Smooth muscle cell (in vitro differentiated cells): Measurements from ENCODE around the gene DDX31. TPM values are rescaled to one million over a fixed set of nuclear protein-coding genes. Genes with fewer than 3 reads are reported as not detected.

Experiments
- DNase-seq: peaks from one replicate; lab custom pipeline; 2025; ENCODE audit not compliant: unreplicated experiment; lab: John Stamatoyannopoulos, UW
- H2AFZ ChIP-seq: fragments of 200-600 bp; sonication (generic); 2 replicates; pipeline ENCODE4 v1.6.0; 2016; ENCODE audit warnings: antibody characterized with exemption, low read depth, mild to moderate bottlenecking
- H3F3A ChIP-seq: fragments of 200-600 bp; sonication (generic); 2 replicates; pipeline ENCODE4 v1.6.0; 2017; ENCODE audit warnings: antibody characterized with exemption, low read depth
- H3K27ac ChIP-seq: fragments of 200-600 bp; sonication (generic); 2 replicates; pipeline ENCODE4 v1.5.1; 2016; ENCODE audit warnings: low read depth, mild to moderate bottlenecking
- H3K27me3 ChIP-seq: fragments of 200-600 bp; sonication (generic); 2 replicates; pipeline ENCODE4 v1.6.1; 2016; ENCODE audit warnings: low read depth, mild to moderate bottlenecking
- H3K36me3 ChIP-seq: fragments of 200-600 bp; sonication (generic); 2 replicates; pipeline ENCODE4 v1.5.1; 2016; ENCODE audit warnings: low read depth
- H3K4me1 ChIP-seq: fragments of 200-600 bp; sonication (generic); 2 replicates; pipeline ENCODE4 v1.5.1; 2016; ENCODE audit warnings: low read depth
- H3K4me2 ChIP-seq: fragments of 200-600 bp; sonication (generic); 2 replicates; pipeline ENCODE4 v1.6.0; 2016; ENCODE audit warnings: mild to moderate bottlenecking
- H3K4me3 ChIP-seq: fragments of 200-600 bp; sonication (generic); 2 replicates; pipeline ENCODE4 v1.5.1; 2016; ENCODE audit warnings: mild to moderate bottlenecking
- H3K79me2 ChIP-seq: fragments of 200-600 bp; sonication (generic); 2 replicates; pipeline ENCODE4 v1.6.0; 2016; ENCODE audit warnings: low read depth, mild to moderate bottlenecking
- H3K9ac ChIP-seq: fragments of 200-600 bp; sonication (generic); 2 replicates; pipeline ENCODE4 v1.6.0; 2016; ENCODE audit warnings: low read depth
- H3K9me3 ChIP-seq: fragments of 200-600 bp; sonication (generic); replicated peaks from 2 replicates; pipeline ENCODE4 v1.5.1; 2016; ENCODE audit warnings: low read depth
- H4K20me1 ChIP-seq: fragments of 200-600 bp; sonication (generic); 2 replicates; pipeline ENCODE4 v1.6.0; 2016; ENCODE audit warnings: low read depth
- WGBS: methylation state at CpG from one replicate; pipeline ENCODE4 v1.1.7; 2016; ENCODE audit warnings: low lambda C conversion rate; 5-methylcytosine and 5-hydroxymethylcytosine counted together
- polyA plus RNA-seq: library from polyadenylated mRNA; unstranded; fragments of >200 nt; fragmentation: Nextera tagmentation; extraction: Ambion mirVana; gene quantifications from 2 replicates; pipeline ENCODE4 v1.2.1, GENCODE V29; 2016
- total RNA-seq: library from RNA; depleted of rRNA; stranded (reverse); fragments of >200 nt; gene quantifications from 2 replicates; pipeline ENCODE4 v1.2.3, GENCODE V29; 2014
- TF ChIP-seq, protein P1 (sequence below): fragments of 200-600 bp; sonication (generic); IDR thresholded peaks from 2 replicates; pipeline ENCODE4 v1.5.1; 2017; ENCODE audit warnings: borderline replicate concordance, mild to moderate bottlenecking, antibody characterized with exemption; ENCODE audit not compliant: insufficient read depth, poor library complexity, severe bottlenecking

DDX31 gene
- total and polyA plus RNA-seq, 2 experiments from 2014 or later, result 5.9 to 11.9 TPM

DNA sequence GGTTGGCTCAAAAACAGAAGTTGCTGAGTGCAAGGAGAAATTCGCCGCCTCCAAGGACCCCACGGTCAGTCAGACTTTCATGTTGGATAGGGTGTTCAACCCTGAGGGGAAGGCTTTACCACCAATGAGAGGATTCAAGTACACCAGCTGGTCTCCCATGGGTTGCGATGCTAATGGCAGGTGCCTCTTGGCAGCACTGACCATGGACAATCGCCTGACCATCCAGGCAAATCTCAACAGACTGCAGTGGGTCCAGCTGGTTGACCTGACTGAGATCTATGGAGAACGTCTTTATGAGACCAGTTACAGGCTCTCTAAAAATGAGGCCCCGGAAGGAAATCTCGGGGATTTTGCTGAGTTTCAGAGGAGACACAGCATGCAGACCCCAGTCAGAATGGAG is 8.2 kb upstream of the DDX31 start:
- Histone ChIP-seq H3K4me1 (no peaks in the 10 kb centered on the region), H4K20me1 (peaks cover 97% of the 10 kb centered on the region), H3K27ac (no peak overlapping the region), H2AFZ (no peak overlapping the region), H3K4me2 (no peak overlapping the region), H3K4me3 (no peak overlapping the region), H3K9me3 (no peaks in the 10 kb centered on the region), H3K9ac (no peak overlapping the region), H3K36me3 (peaks cover 7% of the 10 kb centered on the region), H3K79me2 (peaks cover 96% of the 10 kb centered on the region), H3K27me3 (no peaks in the 10 kb centered on the region), H3F3A (no peaks in the 10 kb centered on the region)
- TF ChIP-seq, protein P1, sequence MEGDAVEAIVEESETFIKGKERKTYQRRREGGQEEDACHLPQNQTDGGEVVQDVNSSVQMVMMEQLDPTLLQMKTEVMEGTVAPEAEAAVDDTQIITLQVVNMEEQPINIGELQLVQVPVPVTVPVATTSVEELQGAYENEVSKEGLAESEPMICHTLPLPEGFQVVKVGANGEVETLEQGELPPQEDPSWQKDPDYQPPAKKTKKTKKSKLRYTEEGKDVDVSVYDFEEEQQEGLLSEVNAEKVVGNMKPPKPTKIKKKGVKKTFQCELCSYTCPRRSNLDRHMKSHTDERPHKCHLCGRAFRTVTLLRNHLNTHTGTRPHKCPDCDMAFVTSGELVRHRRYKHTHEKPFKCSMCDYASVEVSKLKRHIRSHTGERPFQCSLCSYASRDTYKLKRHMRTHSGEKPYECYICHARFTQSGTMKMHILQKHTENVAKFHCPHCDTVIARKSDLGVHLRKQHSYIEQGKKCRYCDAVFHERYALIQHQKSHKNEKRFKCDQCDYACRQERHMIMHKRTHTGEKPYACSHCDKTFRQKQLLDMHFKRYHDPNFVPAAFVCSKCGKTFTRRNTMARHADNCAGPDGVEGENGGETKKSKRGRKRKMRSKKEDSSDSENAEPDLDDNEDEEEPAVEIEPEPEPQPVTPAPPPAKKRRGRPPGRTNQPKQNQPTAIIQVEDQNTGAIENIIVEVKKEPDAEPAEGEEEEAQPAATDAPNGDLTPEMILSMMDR, result no peak
- no peak for DNase-seq
- WGBS, result 97% methylated on average over 8 of the region's 8 CpGs

DNA sequence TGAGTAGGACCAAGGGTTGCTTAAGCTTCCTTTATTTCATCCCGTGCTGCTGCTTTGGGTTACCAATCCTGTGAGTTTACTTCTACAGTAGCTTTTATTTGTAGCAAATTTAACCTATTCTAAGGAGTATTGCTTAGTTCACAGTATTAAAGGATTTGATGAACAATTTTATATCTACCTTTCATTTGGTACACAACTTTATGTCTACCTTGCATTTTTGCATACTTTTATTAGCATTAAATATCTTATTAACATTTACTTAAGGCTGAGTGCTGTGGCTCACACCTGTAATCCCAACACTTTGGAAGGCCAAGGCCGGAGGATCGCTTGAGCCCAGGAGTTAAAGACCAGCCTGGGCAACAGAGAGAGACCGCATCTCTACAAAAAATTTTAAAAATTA is 4.7 kb upstream of the DDX31 start:
- no peaks in the 10 kb centered on the region for H3K27me3 ChIP-seq
- H3K4me2 ChIP-seq, result no peak overlapping the region
- no peaks in the 10 kb centered on the region for H3F3A ChIP-seq
- TF ChIP-seq, protein P1, result no peak
- peaks cover 7% of the 10 kb centered on the region for H3K36me3 ChIP-seq
- no peak overlapping the region for H2AFZ ChIP-seq
- H3K4me3 ChIP-seq, result no peak overlapping the region
- H3K9ac ChIP-seq, result no peak overlapping the region
- WGBS, result 93% methylated on average over 4 of the region's 4 CpGs
- no peaks in the 10 kb centered on the region for H3K9me3 ChIP-seq
- H3K79me2 ChIP-seq, result peaks cover 88% of the 10 kb centered on the region
- no peak overlapping the region for H3K27ac ChIP-seq
- peaks cover 13% of the 10 kb centered on the region for H3K4me1 ChIP-seq
- DNase-seq, result no peak
- H4K20me1 ChIP-seq, result peaks cover 85% of the 10 kb centered on the region

DNA sequence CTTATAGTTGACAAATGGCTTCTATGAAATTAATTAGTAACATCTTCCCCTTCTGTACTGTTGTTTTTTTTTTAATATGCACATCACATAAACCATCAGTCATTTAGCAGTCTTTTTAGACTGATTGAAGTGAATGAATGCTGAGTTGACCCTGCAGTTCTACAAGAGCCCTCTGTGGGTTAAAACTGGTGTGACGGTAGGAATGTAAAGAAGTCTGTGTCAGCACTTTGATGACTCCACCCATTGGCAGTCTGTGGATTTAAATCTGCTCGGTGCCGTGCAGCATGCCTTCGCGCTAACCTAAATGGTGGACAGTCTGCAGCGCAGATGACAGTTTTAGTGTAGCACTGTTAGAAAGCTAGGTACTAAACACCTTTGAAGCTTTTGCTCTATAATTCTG is 3.6 kb upstream of the DDX31 start:
- Histone ChIP-seq H3K27me3 (no peaks in the 10 kb centered on the region), H4K20me1 (peaks cover 75% of the 10 kb centered on the region), H3K4me1 (peaks cover 16% of the 10 kb centered on the region), H3K9me3 (no peaks in the 10 kb centered on the region), H3K27ac (no peak overlapping the region), H2AFZ (no peak overlapping the region), H3K79me2 (peaks cover 86% of the 10 kb centered on the region), H3F3A (no peaks in the 10 kb centered on the region), H3K4me3 (no peak overlapping the region), H3K9ac (no peak overlapping the region), H3K36me3 (no peaks in the 10 kb centered on the region), H3K4me2 (peak overlapping the region; percentile 38)
- no peak for DNase-seq
- TF ChIP-seq, protein P1, result no peak
- 42% methylated on average over 6 of the region's 6 CpGs for WGBS

DNA sequence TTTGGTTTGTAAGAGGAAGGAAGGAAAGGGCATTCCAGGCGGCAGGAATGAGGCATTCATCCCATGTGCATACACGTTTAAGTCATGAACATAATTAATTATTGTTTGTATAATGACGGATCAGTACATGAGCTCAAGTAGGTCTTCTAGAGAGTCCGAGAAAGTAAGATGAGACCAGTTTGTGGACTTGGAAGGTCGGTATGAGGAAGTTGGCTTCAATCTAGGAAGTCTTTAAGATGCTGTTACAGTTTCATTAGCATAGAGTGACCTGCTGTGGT is 2.6 kb upstream of the DDX31 start:
- Histone ChIP-seq H3K9ac (no peak overlapping the region), H3K79me2 (peaks cover 87% of the 10 kb centered on the region), H2AFZ (no peak overlapping the region), H3K4me3 (peak overlapping the region; percentile 96), H3F3A (no peaks in the 10 kb centered on the region), H3K27ac (peak overlapping the region; percentile 98), H3K4me1 (peaks cover 16% of the 10 kb centered on the region), H3K27me3 (no peaks in the 10 kb centered on the region), H4K20me1 (peaks cover 65% of the 10 kb centered on the region), H3K9me3 (no peaks in the 10 kb centered on the region), H3K4me2 (peak overlapping the region; percentile 91), H3K36me3 (no peaks in the 10 kb centered on the region)
- 73% methylated on average over 5 of the region's 5 CpGs for WGBS
- TF ChIP-seq, protein P1, result no peak
- no peak for DNase-seq
